ENCODE data around the gene SRSF3. TPM values are rescaled to one million over a fixed set of nuclear protein-coding genes. Genes with fewer than 3 reads are reported as not detected.

SRSF3 gene
- total and polyA plus RNA-seq, 3 donors from 2014 or later, result 180 to 289 (median 183) TPM

- no peaks in the 10 kb centered on the region for H3K9me3 ChIP-seq
- H3K27ac ChIP-seq, result no peak overlapping the region
- no peaks in the 10 kb centered on the region for H3K4me1 ChIP-seq
- TF ChIP-seq POLR2A (IDR thresholded peaks at IDR 0.05) (no peak), CTCF (IDR thresholded peaks at IDR 0.05) (no peak)
- DNase-seq, result no peak
- intact Hi-C loops (cut with DNase I; ENCODE audit: low total_unique reads), result no loop called here
- WGBS, 2 donors, result 75 to 85% methylated on average over 5 of the region's 5 CpGs
- H3K36me3 ChIP-seq (ENCODE audit: low read depth, missing control alignments), result no peaks in the 10 kb centered on the region
- no peak overlapping the region for H3K4me3 ChIP-seq
- H3K27me3 ChIP-seq, result no peaks in the 10 kb centered on the region
Observed at GRCh38 chr6:36616893-36617521, 22.8 kb downstream of the SRSF3 start.

GRCh38 chr6:36618366-36619355 is 24.5 kb downstream of the SRSF3 start:
- 74 to 76% methylated on average over 10 of the region's 10 CpGs for WGBS, 2 donors
- TF ChIP-seq POLR2A (IDR thresholded peaks at IDR 0.05) (no peak), CTCF (IDR thresholded peaks at IDR 0.05) (no peak)
- Histone ChIP-seq H3K36me3 (ENCODE audit: low read depth, missing control alignments) (no peaks in the 10 kb centered on the region), H3K9me3 (no peaks in the 10 kb centered on the region), H3K4me1 (peaks cover 6% of the 10 kb centered on the region), H3K27me3 (no peaks in the 10 kb centered on the region), H3K27ac (no peak overlapping the region), H3K4me3 (no peak overlapping the region)
- DNase-seq, result no peak
- intact Hi-C loops (cut with DNase I; ENCODE audit: low total_unique reads), result no loop called here

GRCh38 chr6:36621371-36621855 is 27.3 kb downstream of the SRSF3 start:
- TF ChIP-seq CTCF (IDR thresholded peaks at IDR 0.05) (no peak), POLR2A (IDR thresholded peaks at IDR 0.05) (no peak)
- WGBS, 2 donors, result 86 to 91% methylated on average over 5 to 7 of the region's 7 CpGs
- intact Hi-C loops (cut with DNase I; ENCODE audit: low total_unique reads), result loop anchor here (10.0 kb wide), 1 partner anchor 133 kb away; no protein-coding TSS in a partner anchor

GRCh38 chr6:36622901-36623546 is 28.9 kb downstream of the SRSF3 start:
- Histone ChIP-seq H3K4me3 (no peak overlapping the region), H3K36me3 (ENCODE audit: low read depth, missing control alignments) (no peaks in the 10 kb centered on the region), H3K4me1 (peaks cover 20% of the 10 kb centered on the region), H3K9me3 (no peaks in the 10 kb centered on the region), H3K27me3 (no peaks in the 10 kb centered on the region), H3K27ac (peak overlapping the region in 1 of 2 donors; percentile 44)
- 59 to 78% methylated on average over 3 to 4 of the region's 4 CpGs for WGBS, 2 donors
- DNase-seq, result no peak
- TF ChIP-seq POLR2A (IDR thresholded peaks at IDR 0.05) (no peak), CTCF (IDR thresholded peaks at IDR 0.05) (no peak)
- intact Hi-C loops (cut with DNase I; ENCODE audit: low total_unique reads), result loop anchor here (10.0 kb wide), 1 partner anchor 132 kb away; no protein-coding TSS in a partner anchor

More at GRCh38 chr6:36621371-36621855, 27.3 kb downstream of the SRSF3 start:
- DNase-seq, result no peak
- no peak overlapping the region for H3K27ac ChIP-seq
- H3K4me3 ChIP-seq, result no peak overlapping the region
- no peaks in the 10 kb centered on the region for H3K9me3 ChIP-seq
- H3K4me1 ChIP-seq, result peaks cover 11% of the 10 kb centered on the region
- no peaks in the 10 kb centered on the region for H3K27me3 ChIP-seq
- H3K36me3 ChIP-seq (ENCODE audit: low read depth, missing control alignments), result no peaks in the 10 kb centered on the region

All from testis (tissue), 3 donors.